ENCODE measurements around the gene ITGA1.
"Not testable (repeated sequence)": the region's sequence is repeated elsewhere in the genome, so short reads cannot be mapped to it uniquely, and the experiment has no call there.

The ITGA1 gene

GRCh38 chr5:52802974-52803336, 15.2 kb downstream of the ITGA1 start:
- DNase-seq = no peak

GRCh38 chr5:52804387-52804791, 16.7 kb downstream of the ITGA1 start:
- no peak for DNase-seq

- DNase-seq = no peak
Measured at GRCh38 chr5:52804981-52805380, 17.3 kb downstream of the ITGA1 start.

GRCh38 chr5:52805615-52806014, 17.9 kb downstream of the ITGA1 start:
- no peak for DNase-seq

- no peak for DNase-seq
Measured at GRCh38 chr5:52807037-52807436, 19.3 kb downstream of the ITGA1 start.

GRCh38 chr5:52807723-52808122, 20.0 kb downstream of the ITGA1 start:
- DNase-seq = no peak

- no peak for DNase-seq
Measured at GRCh38 chr5:52808316-52808901, 20.7 kb downstream of the ITGA1 start.

GRCh38 chr5:52809884-52810283, 22.2 kb downstream of the ITGA1 start:
- no peak for DNase-seq

GRCh38 chr5:52810426-52810825, 22.7 kb downstream of the ITGA1 start:
- no peak for DNase-seq

- no peak for DNase-seq
Measured at GRCh38 chr5:52811067-52811749, 23.5 kb downstream of the ITGA1 start.

- DNase-seq = no peak
Measured at GRCh38 chr5:52814352-52815148, 26.8 kb downstream of the ITGA1 start.

- no peak for DNase-seq
Measured at GRCh38 chr5:52817818-52818217, 30.1 kb downstream of the ITGA1 start.

- no peak for DNase-seq
Measured at GRCh38 chr5:52818360-52818759, 30.6 kb downstream of the ITGA1 start.

- not testable (repeated sequence) for DNase-seq
Measured at GRCh38 chr5:52818807-52819206, 31.1 kb downstream of the ITGA1 start.

- no peak for DNase-seq
Measured at GRCh38 chr5:52821901-52822300, 34.2 kb downstream of the ITGA1 start.

GRCh38 chr5:52822437-52822836, 34.7 kb downstream of the ITGA1 start:
- no peak for DNase-seq

GRCh38 chr5:52824827-52825226, 37.1 kb downstream of the ITGA1 start:
- no peak for DNase-seq

GRCh38 chr5:52825826-52826225, 38.1 kb downstream of the ITGA1 start:
- DNase-seq = no peak

GRCh38 chr5:52827815-52828214, 40.1 kb downstream of the ITGA1 start:
- no peak for DNase-seq

GRCh38 chr5:52829664-52830063, 41.9 kb downstream of the ITGA1 start:
- no peak for DNase-seq

GRCh38 chr5:52830650-52831049, 42.9 kb downstream of the ITGA1 start:
- no peak for DNase-seq

- DNase-seq = no peak
Measured at GRCh38 chr5:52831786-52832511, 44.2 kb downstream of the ITGA1 start.

GRCh38 chr5:52834320-52834719, 46.6 kb downstream of the ITGA1 start:
- DNase-seq = no peak

- no peak for DNase-seq
Measured at GRCh38 chr5:52837068-52837467, 49.4 kb downstream of the ITGA1 start.
